Endothelial cell of umbilical vein (primary cell): Measurements from ENCODE around the gene ZNF850. TPM values are rescaled to one million over a fixed set of nuclear protein-coding genes. Genes with fewer than 3 reads are reported as not detected.

Source experiments
- BruUV-seq: library from RNA; stranded (reverse); fragments of 400-500 nt; replicated peaks from 2 replicates; lab custom pipeline; 2021; lab: Mats Ljungman, UMichigan
- CTCF ChIA-PET: fragments of 300-600, 350-600 bp; sonication (Branson Sonifier 250); formaldehyde crosslinking; loops from one replicate; lab custom pipeline; 2021; ENCODE audit warnings: antibody characterized with exemption, inconsistent platforms; lab: Charles Lee
- POLR2A ChIA-PET: fragments of 300-600, 350-600 bp; sonication (Branson Sonifier 250); formaldehyde crosslinking; loops from one replicate; lab custom pipeline; 2021; ENCODE audit warnings: antibody characterized with exemption, inconsistent platforms; lab: Charles Lee
- DNase-seq: peaks from one replicate; pipeline ENCODE4 v3.0.0-alpha.2; 2011; ENCODE audit warnings: low read depth, low spot score
- FAIRE-seq: peaks from 2 replicates; lab custom pipeline; 2011; peaks lifted over from hg19 to GRCh38; lab: Jason Lieb, UNC
- H2AFZ ChIP-seq: 2 replicates; pipeline ENCODE4 v1.6.0; 2012; ENCODE audit warnings: low read depth, low read length, control low read depth, inconsistent platforms
- H3K27ac ChIP-seq: 2 replicates; pipeline ENCODE4 v1.5.1; 2011; ENCODE audit warnings: low read depth, mild to moderate bottlenecking, control low read depth, low read length, moderate library complexity; ENCODE audit not compliant: insufficient read depth
- H3K27me3 ChIP-seq, 2 experiments: 2 replicates each; pipeline versions ENCODE4 v1.6.0 to v1.6.1; 2011; ENCODE audit warnings: low read length in 2 of 2, mixed read lengths in 1 of 2; ENCODE audit not compliant: control insufficient read depth in 2 of 2, insufficient read depth in 2 of 2
- H3K36me3 ChIP-seq, 2 experiments: 2 replicates in 1 of 2; 3 replicates in 1 of 2; pipeline ENCODE4 v1.5.1; 2011; ENCODE audit warnings: low read length in 2 of 2, mild to moderate bottlenecking in 1 of 2, moderate library complexity in 1 of 2; ENCODE audit not compliant: control insufficient read depth in 2 of 2, insufficient read depth in 2 of 2; ENCODE audit errors: extremely low read depth in 1 of 2
- H3K4me1 ChIP-seq: 3 replicates; pipeline ENCODE4 v1.5.1; 2011; ENCODE audit warnings: mild to moderate bottlenecking, low read length; ENCODE audit not compliant: control insufficient read depth, insufficient read depth; ENCODE audit errors: extremely low read depth
- H3K4me2 ChIP-seq: 2 replicates; pipeline ENCODE4 v1.6.1; 2011; ENCODE audit warnings: low read length, control low read depth, mixed read lengths; ENCODE audit not compliant: insufficient read depth
- H3K4me3 ChIP-seq, 3 experiments: fragments of 200-600 bp in 1 of 3; sonication (generic), shearing (Covaris generic) in 1 of 3; replicated peaks in 1 of 3; 2 replicates each; pipeline ENCODE4 v1.5.1; 2011 to 2016; ENCODE audit warnings: control low read depth in 3 of 3, low read length in 3 of 3, mild to moderate bottlenecking in 2 of 3, inconsistent platforms in 1 of 3, low read depth in 1 of 3, moderate library complexity in 1 of 3; ENCODE audit not compliant: insufficient read depth in 1 of 3
- H3K79me2 ChIP-seq: 2 replicates; pipeline ENCODE4 v1.6.0; 2012; ENCODE audit warnings: low read length, inconsistent platforms; ENCODE audit not compliant: control insufficient read depth, insufficient read depth
- H3K9ac ChIP-seq: replicated peaks from 2 replicates; pipeline ENCODE3; 2011; ENCODE audit warnings: low read length, control low read depth; ENCODE audit not compliant: insufficient read depth; ENCODE audit errors: extremely low read depth
- H3K9me1 ChIP-seq: replicated peaks from 3 replicates; pipeline ENCODE4 v1.6.0; 2011; ENCODE audit warnings: mild to moderate bottlenecking, low read length; ENCODE audit not compliant: control insufficient read depth, insufficient read depth; ENCODE audit errors: extremely low read depth
- H3K9me3 ChIP-seq: replicated peaks from 2 replicates; pipeline ENCODE4 v1.5.1; 2012; ENCODE audit warnings: low read length, inconsistent platforms; ENCODE audit not compliant: control insufficient read depth, insufficient read depth
- H4K20me1 ChIP-seq: replicated peaks from 2 replicates; pipeline ENCODE3; 2011; ENCODE audit warnings: mild to moderate bottlenecking, low read length; ENCODE audit not compliant: control insufficient read depth, insufficient read depth; ENCODE audit errors: extremely low read depth
- CTCF ChIP-seq, 2 donors: IDR thresholded peaks; 1 replicate in 1 of 2; 2 replicates in 1 of 2; pipeline ENCODE4 v1.5.1; 2011; ENCODE audit warnings: low read length in 2 of 2, mild to moderate bottlenecking in 2 of 2, moderate library complexity in 2 of 2, control low read depth in 1 of 2, inconsistent platforms in 1 of 2, low read depth in 1 of 2; ENCODE audit not compliant: insufficient read depth in 1 of 2; ENCODE audit errors: extremely low read depth in 1 of 2
- EZH2 ChIP-seq: IDR thresholded peaks from 2 replicates; pipeline ENCODE4 v1.6.1; 2012; ENCODE audit warnings: borderline replicate concordance, low read depth, mild to moderate bottlenecking, moderate library complexity, low read length, inconsistent platforms; ENCODE audit not compliant: severe bottlenecking
- FOS ChIP-seq: IDR thresholded peaks from 2 replicates; pipeline ENCODE4 v1.6.1; 2011; ENCODE audit warnings: mild to moderate bottlenecking, low read length, moderate library complexity, borderline replicate concordance; ENCODE audit not compliant: insufficient read depth
- GATA2 ChIP-seq: IDR thresholded peaks from 2 replicates; pipeline ENCODE4 v1.7.0; 2011; ENCODE audit warnings: low read depth, mild to moderate bottlenecking, moderate library complexity, mixed read lengths, low read length; ENCODE audit not compliant: insufficient read length, insufficient read depth
- JUN ChIP-seq: IDR thresholded peaks from 2 replicates; pipeline ENCODE4 v1.6.1; 2011; ENCODE audit warnings: borderline replicate concordance, low read depth; ENCODE audit not compliant: insufficient read length, insufficient read depth
- MAX ChIP-seq: IDR thresholded peaks from 2 replicates; pipeline ENCODE4 v1.6.1; 2011; ENCODE audit not compliant: insufficient read depth, insufficient read length
- MYC ChIP-seq: IDR thresholded peaks from one replicate; pipeline ENCODE4 v1.6.1; 2011; ENCODE audit warnings: mild to moderate bottlenecking, low read depth, low read length
- POLR2A ChIP-seq: IDR thresholded peaks from 2 replicates; pipeline ENCODE4 v1.6.1; 2012; ENCODE audit warnings: low read depth, mild to moderate bottlenecking, control low read depth, low read length
- POLR2AphosphoS5 ChIP-seq: IDR thresholded peaks from 2 replicates; pipeline ENCODE4 v1.6.1; 2012; ENCODE audit warnings: low read depth, mild to moderate bottlenecking, control low read depth, low read length, moderate library complexity; ENCODE audit not compliant: insufficient read depth
- dilution Hi-C: fragments of 300-500 bp; cut with MboI; formaldehyde crosslinking; loops from one replicate; pipeline ENCODE4 v1.15.0; 2019; ENCODE audit warnings: low sequenced_read_pairs; ENCODE audit not compliant: extremely low pct_ligation_motif_present
- intact Hi-C: fragments of 100-400 bp; cut with micrococcal nuclease; formaldehyde crosslinking; loops from one replicate; pipeline ENCODE4 v1.10.0; 2022
- polyA plus RNA-seq, 4 experiments: library from polyadenylated mRNA; depleted of rRNA in 3 of 4; stranded (reverse) in 3 of 4; unstranded in 1 of 4; fragments of >200 nt; gene quantifications; 2 replicates each; pipeline versions ENCODE4 v1.2.1 to v1.2.3, GENCODE V29; 2011 to 2012; ENCODE audit warnings: missing spikeins in 1 of 4
- total RNA-seq: library from RNA; stranded (reverse); gene quantifications from 2 replicates; pipeline ENCODE4 v1.2.3, GENCODE V29; 2021

Gene ZNF850
- total and polyA plus RNA-seq, 2 donors (not counting 3 experiments of a cell fraction or from before 2014, with no cell fraction given): 0.98 to 4.5 TPM

GRCh38 chr19:36797786-36798108, 25.1 kb upstream of the ZNF850 start:
- CTCF ChIA-PET: interaction anchor here (1.0 kb wide), 1 partner anchor 52 kb away, joined by 3 read pairs; no protein-coding TSS in a partner anchor
- H2AFZ ChIP-seq: peak overlapping the region; percentile 75
- H3K9ac ChIP-seq: peak overlapping the region; percentile 18
- TF ChIP-seq POLR2A (no peak), CTCF (IDR thresholded peaks at IDR 0.05; ENCODE audit: extremely low read depth in 1 of 2, insufficient read depth in 1 of 2, low read depth in 1 of 2, low read length in 2 of 2) (no peak), EZH2 (no peak), GATA2 (no peak), FOS (no peak), JUN (no peak), MAX (no peak), POLR2AphosphoS5 (no peak), MYC (no peak)
- DNase-seq (no peak), FAIRE-seq (peak; percentile 12)
- peak overlapping the region; percentile 23 to 83 (median 73) for H3K4me3 ChIP-seq
- H3K27me3 ChIP-seq: no peaks in the 10 kb centered on the region
- H3K36me3 ChIP-seq: no peaks in the 10 kb centered on the region
- no peaks in the 10 kb centered on the region for H3K9me1 ChIP-seq
- TSS peak; percentile 78 for BruUV-seq
- peak overlapping the region; percentile 34 for H3K27ac ChIP-seq
- intact Hi-C loops (loop anchor here (1.0 kb wide), 3 partner anchors 25 to 53 kb away; partner anchors contain the start of genes ZNF345, ZNF790 and ZNF850), dilution Hi-C loops (no loop called here)
- H4K20me1 ChIP-seq: no peaks in the 10 kb centered on the region
- H3K79me2 ChIP-seq: no peaks in the 10 kb centered on the region
- peaks cover 1% of the 10 kb centered on the region for H3K9me3 ChIP-seq
- peak overlapping the region; percentile 73 for H3K4me2 ChIP-seq
- H3K4me1 ChIP-seq: no peaks in the 10 kb centered on the region
- POLR2A ChIA-PET: no interaction called here
